AG04450 (cell line): ENCODE data around the gene PDE6G. TPM values are rescaled to one million over a fixed set of nuclear protein-coding genes. Genes with fewer than 3 reads are reported as not detected.

ENCODE experiments used
- CTCF ChIA-PET: fragments of 300-600, 350-600 bp; formaldehyde crosslinking; extraction: SDS; loops from one replicate; lab custom pipeline; 2022; ENCODE audit warnings: antibody characterized with exemption, inconsistent platforms; lab: Charles Lee
- POLR2A ChIA-PET: fragments of 350-600 bp; formaldehyde crosslinking; extraction: SDS; loops from one replicate; lab custom pipeline; 2021; ENCODE audit warnings: antibody characterized with exemption, inconsistent platforms; lab: Yijun Ruan, JAX
- DNase-seq: peaks from one replicate; pipeline ENCODE4 v3.0.0-alpha.2; 2011; ENCODE audit warnings: low read depth, low spot score
- H3K27ac ChIP-seq: one replicate; pipeline ENCODE4 v1.5.1; 2012; ENCODE audit warnings: low read depth, low read length, control low read depth
- H3K27me3 ChIP-seq: one replicate; pipeline ENCODE4 v1.6.0; 2012; ENCODE audit warnings: low read length; ENCODE audit not compliant: control insufficient read depth, insufficient read depth
- H3K4me3 ChIP-seq: 2 replicates; pipeline ENCODE4 v1.5.1; 2011; ENCODE audit warnings: mild to moderate bottlenecking, low read depth, low read length, control low read depth
- H3K9me3 ChIP-seq: 2 replicates; pipeline ENCODE4 v1.5.1; 2012; ENCODE audit warnings: low read length; ENCODE audit not compliant: control insufficient read depth, insufficient read depth
- CTCF ChIP-seq: IDR thresholded peaks from 2 replicates; pipeline ENCODE4 v1.5.1; 2011; ENCODE audit warnings: low read depth, low read length, control low read depth, inconsistent platforms
- polyA minus RNA-seq: library from RNA; depleted of rRNA, polyadenylated mRNA; stranded (reverse); fragments of >200 nt; gene quantifications from 2 replicates; pipeline ENCODE4 v1.2.3, GENCODE V29; 2011; rRNA and poly(A)+ RNA removed
- polyA plus RNA-seq: library from polyadenylated mRNA; depleted of rRNA; stranded (reverse); fragments of >200 nt; gene quantifications from 2 replicates; pipeline ENCODE4 v1.2.3, GENCODE V29; 2011; rRNA removed

The PDE6G gene
- polyA plus RNA-seq (0.51 and 1.0 TPM in 2 replicates), polyA minus RNA-seq (0.41 TPM in 1 of 2 replicates, not detected in the other)

DNA sequence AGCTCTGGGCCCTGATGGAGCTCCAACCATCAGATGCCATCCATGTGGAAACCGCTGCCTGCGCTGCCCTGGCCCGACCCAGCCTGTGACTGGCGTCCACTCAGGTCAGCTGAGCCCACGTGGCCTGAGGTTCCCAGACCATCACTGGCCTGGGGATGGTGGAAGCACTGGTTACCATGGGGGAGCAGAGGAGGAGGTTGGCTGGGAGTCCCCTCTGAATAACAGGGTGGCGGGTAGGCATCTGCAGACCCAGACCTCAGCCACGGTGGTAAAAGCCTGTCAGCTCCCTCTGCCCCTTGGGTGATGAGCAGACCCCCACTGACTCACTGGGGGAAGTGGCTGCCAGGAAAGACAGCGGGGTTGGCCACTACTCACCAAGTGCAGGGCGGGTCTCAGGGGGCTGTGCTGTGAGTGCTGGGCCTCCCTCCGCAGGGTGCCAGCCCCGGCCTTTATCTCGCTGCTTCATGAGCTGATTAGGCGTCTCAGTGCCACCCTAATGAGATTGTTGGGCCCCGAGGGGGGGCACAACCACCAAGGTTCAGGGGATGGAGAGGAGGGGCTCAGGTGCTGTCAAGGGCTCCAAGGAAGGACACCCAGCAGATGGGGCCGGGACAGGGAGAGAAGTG lies at the start of gene PDE6G:
Gene PDE6G, minus strand, starts transcription at position 425 of the 626 bp plus-strand sequence. CDS start 3,237 bp downstream, outside the sequence.
- no peak for DNase-seq
- POLR2A ChIA-PET: interaction anchor here (0.6 kb wide), 1 partner anchor 54 kb away, joined by 7 read pairs; no protein-coding TSS in a partner anchor
- no peak within 1 kb of the TSS for H3K27ac ChIP-seq

GRCh38 chr17:81705518-81706231 lies 49.3 kb upstream of the PDE6G start:
- TF ChIP-seq CTCF: no peak
- CTCF ChIA-PET: no interaction called here
- Histone ChIP-seq H3K27ac (no peak overlapping the region), H3K9me3 (no peaks in the 10 kb centered on the region; the same call in 1 of the 2 replicates), H3K27me3 (no peaks in the 10 kb centered on the region), H3K4me3 (no peak overlapping the region)
- POLR2A ChIA-PET: no interaction called here
- DNase-seq: no peak

More for the DNA sequence above, at the start of gene PDE6G:
- no peak for TF ChIP-seq CTCF
- no peaks in the 10 kb centered on the region for H3K27me3 ChIP-seq
- CTCF ChIA-PET: no interaction called here
- no peaks in the 10 kb centered on the region; the same call in 1 of the 2 replicates for H3K9me3 ChIP-seq
- H3K4me3 ChIP-seq: no peak within 1 kb of the TSS

GRCh38 chr17:81703747-81704654 lies 47.7 kb upstream of the PDE6G start:
- TF ChIP-seq CTCF: no peak
- DNase-seq: no peak
- CTCF ChIA-PET: no interaction called here

DNA sequence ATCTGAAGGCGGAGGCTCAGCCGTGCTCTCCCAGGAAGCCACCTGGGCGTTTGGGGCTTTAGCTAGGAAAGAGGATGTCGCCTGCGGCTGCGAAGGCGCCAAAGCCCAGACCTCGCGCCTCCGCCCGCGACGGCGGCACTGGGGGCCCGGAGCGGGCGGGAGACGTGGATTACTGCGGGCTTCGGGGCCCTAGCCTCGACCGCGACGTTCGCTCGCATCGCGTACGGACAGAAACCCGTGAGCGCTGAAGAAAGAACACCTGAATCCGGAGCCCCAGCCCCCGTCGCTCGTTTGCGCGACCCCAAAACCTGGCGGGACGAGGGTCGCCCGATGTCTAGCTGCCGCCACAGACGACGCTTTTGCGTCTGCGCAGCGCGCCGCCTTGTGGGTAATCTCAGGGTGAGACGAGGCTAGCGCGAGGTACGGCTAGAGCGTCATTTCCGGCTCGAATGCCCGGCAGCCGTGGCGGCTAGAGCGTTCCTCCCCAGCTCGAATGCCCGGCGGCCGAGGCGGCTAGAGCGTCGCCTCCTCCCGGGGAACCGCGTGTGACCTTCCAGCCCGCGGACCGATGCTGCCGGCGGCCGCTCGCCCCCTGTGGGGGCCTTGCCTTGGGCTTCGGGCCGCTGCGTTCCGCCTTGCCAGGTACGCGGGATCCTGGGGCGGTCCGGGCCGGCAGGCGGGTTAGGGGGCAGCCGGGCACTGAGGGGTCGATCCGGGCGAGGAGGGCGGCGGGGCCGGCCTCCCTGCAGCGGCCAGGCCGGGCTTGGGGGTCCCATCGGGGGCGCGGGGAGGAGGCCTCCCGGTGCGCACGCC lies 46.8 kb upstream of the PDE6G start, which contains the start of gene MRPL12:
Gene MRPL12, plus strand, starts transcription at position 434 of the 813 bp plus-strand sequence. Its CDS starts 135 bp downstream, at position 569.
- POLR2A ChIA-PET: interaction anchor here (0.5 to 3.8 kb wide), 15 partner anchors 8 to 341 kb away, joined by 3 to 35 read pairs (median 4); partner anchors contain the start of genes ACTG1, ARL16, CCDC137 and HGS
- no peak for TF ChIP-seq CTCF

More at GRCh38 chr17:81703747-81704654, 47.7 kb upstream of the PDE6G start:
- Histone ChIP-seq H3K27ac (peak overlapping the region; percentile 21), H3K27me3 (no peaks in the 10 kb centered on the region), H3K9me3 (no peaks in the 10 kb centered on the region; the same call in 1 of the 2 replicates), H3K4me3 (peak overlapping the region; percentile 90)
- POLR2A ChIA-PET: interaction anchor here (0.5 to 3.8 kb wide), 10 partner anchors 8 to 192 kb away, joined by 3 to 35 read pairs (median 4); partner anchors contain the start of genes ACTG1, ARL16, CCDC137 and HGS

More for the DNA sequence above, 46.8 kb upstream of the PDE6G start, which contains the start of gene MRPL12:
- no peaks in the 10 kb centered on the region; the same call in 1 of the 2 replicates for H3K9me3 ChIP-seq
- peak within 1 kb of the TSS; percentile 87 for H3K27ac ChIP-seq
- CTCF ChIA-PET: no interaction called here
- DNase-seq: peak; percentile 58
- H3K4me3 ChIP-seq: peak within 1 kb of the TSS; percentile 90
- H3K27me3 ChIP-seq: no peaks in the 10 kb centered on the region
